GM23338 (cell line): Measurements from ENCODE around the gene DUS3L. TPM values are rescaled to one million over a fixed set of nuclear protein-coding genes. Genes with fewer than 3 reads are reported as not detected.

ENCODE experiments used
- ATAC-seq: fragments of 200-7000 bp; cut with Tn5 transposase; 3 replicates; pipeline ENCODE4 v1.9.1; 2020
- DNase-seq: peaks from one replicate; pipeline ENCODE4 v3.0.0-alpha.2; 2015; ENCODE audit warnings: low spot score
- H2AFZ ChIP-seq: fragments of 200-600 bp; sonication (generic); 2 replicates; pipeline ENCODE4 v1.8.0; 2016; ENCODE audit warnings: antibody characterized with exemption, mild to moderate bottlenecking, moderate library complexity
- H3F3A ChIP-seq: fragments of 200-600 bp; sonication (generic); replicated peaks from 2 replicates; pipeline ENCODE4 v1.8.0; 2017; ENCODE audit warnings: antibody characterized with exemption, mixed run types, low read depth
- H3K27ac ChIP-seq: fragments of 200-600 bp; sonication (generic); 2 replicates; pipeline ENCODE4 v1.6.1; 2016; ENCODE audit warnings: low read depth
- H3K27me3 ChIP-seq: fragments of 200-600 bp; sonication (generic); 2 replicates; pipeline ENCODE4 v1.8.0; 2016; ENCODE audit warnings: mild to moderate bottlenecking, mixed run types, moderate library complexity; ENCODE audit not compliant: insufficient read depth
- H3K36me3 ChIP-seq: fragments of 200-600 bp; sonication (generic); 2 replicates; pipeline ENCODE4 v1.8.0; 2016; ENCODE audit warnings: mild to moderate bottlenecking; ENCODE audit not compliant: insufficient read depth
- H3K4me1 ChIP-seq: fragments of 200-600 bp; sonication (generic); 2 replicates; pipeline ENCODE4 v1.8.0; 2016; ENCODE audit warnings: mild to moderate bottlenecking, moderate library complexity; ENCODE audit not compliant: insufficient read depth
- H3K4me2 ChIP-seq: fragments of 200-600 bp; sonication (generic); 2 replicates; pipeline ENCODE4 v1.7.1; 2017; ENCODE audit warnings: mixed run types
- H3K4me3 ChIP-seq: fragments of 200-600 bp; sonication (generic); 2 replicates; pipeline ENCODE4 v1.6.1; 2016; ENCODE audit warnings: mixed run types
- H3K79me2 ChIP-seq: fragments of 200-600 bp; sonication (generic); replicated peaks from 2 replicates; pipeline ENCODE4 v1.8.0; 2017; ENCODE audit warnings: mild to moderate bottlenecking; ENCODE audit not compliant: insufficient read depth
- H3K9me2 ChIP-seq: fragments of 200-600 bp; sonication (generic); 2 replicates; pipeline ENCODE4 v1.8.0; 2017; ENCODE audit not compliant: insufficient read depth
- H4K20me1 ChIP-seq: fragments of 200-600 bp; sonication (generic); replicated peaks from 2 replicates; pipeline ENCODE4 v1.8.0; 2017; ENCODE audit warnings: mild to moderate bottlenecking; ENCODE audit not compliant: insufficient read depth
- H3K27ac Mint-ChIP-seq: 2 replicates; pipeline ENCODE4 v1.8.0; 2020; ENCODE audit warnings: inconsistent platforms, mild to moderate bottlenecking, moderate library complexity, mixed read lengths
- H3K27me3 Mint-ChIP-seq: 3 replicates; pipeline ENCODE4 v1.8.0; 2022; ENCODE audit warnings: low read depth, mild to moderate bottlenecking, moderate library complexity, mixed read lengths, inconsistent platforms; ENCODE audit not compliant: insufficient read depth, poor library complexity
- H3K36me3 Mint-ChIP-seq: 3 replicates; pipeline ENCODE4 v1.8.0; 2021; ENCODE audit warnings: low read depth, mild to moderate bottlenecking, inconsistent platforms, moderate library complexity, mixed read lengths
- H3K4me1 Mint-ChIP-seq: 3 replicates; pipeline ENCODE4 v1.8.0; 2020; ENCODE audit warnings: mild to moderate bottlenecking, inconsistent platforms, mixed read lengths
- H3K4me3 Mint-ChIP-seq: 3 replicates; pipeline ENCODE4 v1.8.0; 2021; ENCODE audit warnings: moderate library complexity, mild to moderate bottlenecking, inconsistent platforms, mixed read lengths
- H3K9me3 Mint-ChIP-seq: 3 replicates; pipeline ENCODE4 v1.8.0; 2020; ENCODE audit warnings: moderate library complexity, mild to moderate bottlenecking, inconsistent platforms, mixed read lengths
- CREB1 ChIP-seq: fragments of 250-450 bp; sonication (Bioruptor Pico); IDR thresholded peaks from 2 replicates; pipeline ENCODE4 v1.5.0; 2020; ENCODE audit warnings: low read depth, mild to moderate bottlenecking, moderate library complexity
- EZH2 ChIP-seq: fragments of 200-600 bp; sonication (generic); IDR thresholded peaks from one replicate; pipeline ENCODE4 v1.8.0; 2017; ENCODE audit warnings: antibody characterized with exemption, mild to moderate bottlenecking, low read depth; ENCODE audit not compliant: unreplicated experiment
- EZH2phosphoT487 ChIP-seq: fragments of 200-600 bp; sonication (generic); IDR thresholded peaks from one replicate; pipeline ENCODE4 v1.8.1; 2018; ENCODE audit warnings: antibody characterized with exemption; ENCODE audit not compliant: unreplicated experiment
- JUNB ChIP-seq: IDR thresholded peaks from one replicate; pipeline ENCODE4 v1.6.1; 2016; ENCODE audit warnings: antibody characterized with exemption; ENCODE audit not compliant: unreplicated experiment
- NANOG ChIP-seq: IDR thresholded peaks from 2 replicates; pipeline ENCODE4 v1.6.1; 2016; ENCODE audit warnings: antibody characterized with exemption, borderline replicate concordance
- POLR2AphosphoS5 ChIP-seq: IDR thresholded peaks from 2 replicates; pipeline ENCODE4 v1.6.1; 2016; ENCODE audit warnings: antibody characterized with exemption, low read depth
- STAT1 ChIP-seq: IDR thresholded peaks from one replicate; pipeline ENCODE4 v1.6.1; 2016; ENCODE audit warnings: antibody characterized with exemption; ENCODE audit not compliant: unreplicated experiment
- ZNF114 ChIP-seq: fragments of 250-450 bp; sonication (Bioruptor Pico); IDR thresholded peaks from 2 replicates; pipeline ENCODE4 v1.5.0; 2020; ENCODE audit warnings: mild to moderate bottlenecking, moderate library complexity
- ZNF331 ChIP-seq: fragments of 250-450 bp; sonication (Bioruptor Pico); IDR thresholded peaks from 2 replicates; pipeline ENCODE4 v1.5.0; 2020; ENCODE audit warnings: low read depth, mild to moderate bottlenecking, moderate library complexity
- polyA plus RNA-seq: library from polyadenylated mRNA; unstranded; fragments of >200 nt; fragmentation: Nextera tagmentation; extraction: Ambion mirVana; gene quantifications from 2 replicates; pipeline ENCODE4 v1.2.1, GENCODE V29; 2016
- total RNA-seq: library from RNA; depleted of rRNA; stranded (reverse); fragments of >200 nt; shearing (Covaris generic); gene quantifications from 2 replicates; pipeline ENCODE4 v1.2.3, GENCODE V29; 2014
- TF ChIP-seq, protein P1 (sequence below): fragments of 250-450 bp; sonication (Bioruptor Pico); IDR thresholded peaks from 2 replicates; pipeline ENCODE4 v1.5.0; 2020; ENCODE audit warnings: mild to moderate bottlenecking, moderate library complexity
- TF ChIP-seq, protein P2 (sequence below): IDR thresholded peaks from 2 replicates; pipeline ENCODE4 v1.6.1; 2016; ENCODE audit warnings: antibody characterized with exemption
- TF ChIP-seq, protein P3 (sequence below): IDR thresholded peaks from one replicate; pipeline ENCODE4 v1.6.1; 2018; ENCODE audit warnings: antibody characterized with exemption; ENCODE audit not compliant: unreplicated experiment
- TF ChIP-seq, protein P4 (sequence below), 2 experiments: fragments of 200-600 bp in 1 of 2; sonication (generic) in 1 of 2; conservative IDR thresholded peaks; 2 replicates each; pipeline versions ENCODE4 v1.5.1 to v1.6.1; 2016 to 2017; ENCODE audit warnings: antibody characterized with exemption in 2 of 2, low read depth in 2 of 2, mild to moderate bottlenecking in 2 of 2, moderate library complexity in 1 of 2

The DUS3L gene
- total and polyA plus RNA-seq, 2 experiments from 2014 or later = 26.2 to 53.0 TPM

DNA sequence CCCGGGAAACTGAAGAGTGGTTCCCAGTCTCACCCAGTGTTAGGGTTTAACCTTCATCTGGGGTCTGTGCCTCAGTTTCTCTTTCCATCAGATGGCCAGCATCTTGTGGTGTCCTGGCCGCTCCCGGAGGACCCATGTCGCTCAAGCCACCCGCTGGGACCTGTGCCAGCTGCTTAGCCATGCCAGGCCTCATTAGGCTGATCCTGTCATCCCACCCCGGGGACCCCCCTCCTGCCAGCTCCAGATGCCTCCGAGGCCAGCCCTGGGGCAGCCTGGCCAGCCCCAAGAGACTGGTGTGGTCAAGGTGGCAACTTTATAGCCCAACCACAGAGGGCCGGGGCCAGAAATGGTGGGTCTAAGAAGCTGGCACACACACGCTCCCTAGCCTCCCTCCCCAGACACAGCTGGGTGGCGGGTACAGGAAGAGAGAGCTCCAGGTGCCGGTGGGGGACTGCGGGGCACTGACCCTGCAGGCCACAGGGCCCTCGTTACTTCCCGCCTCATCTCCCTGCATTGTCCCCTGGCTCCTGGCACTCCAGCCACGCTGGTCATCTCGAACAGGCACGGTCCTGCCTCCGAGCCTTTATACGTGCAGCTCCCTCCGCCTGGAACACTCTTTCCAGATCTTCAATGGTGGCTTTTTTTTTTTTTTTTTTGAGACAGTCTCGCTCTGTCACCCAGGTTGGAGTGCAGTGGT, 17.3 kb upstream of the DUS3L start:
- H3K27me3 Mint-ChIP-seq = peaks cover 28% of the 10 kb centered on the region
- Histone ChIP-seq H2AFZ (no peak overlapping the region), H3K4me3 (no peak overlapping the region)

More for the DNA sequence above, 17.3 kb upstream of the DUS3L start:
- no peak overlapping the region for H3K4me3 Mint-ChIP-seq
- peaks cover 3% of the 10 kb centered on the region; the same call in 1 of the 2 replicates for H3K9me2 ChIP-seq
- no peak overlapping the region for H3K27ac Mint-ChIP-seq
- DNase-seq (no peak), ATAC-seq (no peak)
- TF ChIP-seq NANOG (no peak), JUNB (no peak), STAT1 (no peak), ZNF331 (CRISPR knock-in tag) (no peak), POLR2AphosphoS5 (no peak), CREB1 (CRISPR knock-in tag) (no peak), EZH2 (no peak), ZNF114 (CRISPR knock-in tag) (no peak), EZH2phosphoT487 (no peak)
- TF ChIP-seq, protein P1, sequence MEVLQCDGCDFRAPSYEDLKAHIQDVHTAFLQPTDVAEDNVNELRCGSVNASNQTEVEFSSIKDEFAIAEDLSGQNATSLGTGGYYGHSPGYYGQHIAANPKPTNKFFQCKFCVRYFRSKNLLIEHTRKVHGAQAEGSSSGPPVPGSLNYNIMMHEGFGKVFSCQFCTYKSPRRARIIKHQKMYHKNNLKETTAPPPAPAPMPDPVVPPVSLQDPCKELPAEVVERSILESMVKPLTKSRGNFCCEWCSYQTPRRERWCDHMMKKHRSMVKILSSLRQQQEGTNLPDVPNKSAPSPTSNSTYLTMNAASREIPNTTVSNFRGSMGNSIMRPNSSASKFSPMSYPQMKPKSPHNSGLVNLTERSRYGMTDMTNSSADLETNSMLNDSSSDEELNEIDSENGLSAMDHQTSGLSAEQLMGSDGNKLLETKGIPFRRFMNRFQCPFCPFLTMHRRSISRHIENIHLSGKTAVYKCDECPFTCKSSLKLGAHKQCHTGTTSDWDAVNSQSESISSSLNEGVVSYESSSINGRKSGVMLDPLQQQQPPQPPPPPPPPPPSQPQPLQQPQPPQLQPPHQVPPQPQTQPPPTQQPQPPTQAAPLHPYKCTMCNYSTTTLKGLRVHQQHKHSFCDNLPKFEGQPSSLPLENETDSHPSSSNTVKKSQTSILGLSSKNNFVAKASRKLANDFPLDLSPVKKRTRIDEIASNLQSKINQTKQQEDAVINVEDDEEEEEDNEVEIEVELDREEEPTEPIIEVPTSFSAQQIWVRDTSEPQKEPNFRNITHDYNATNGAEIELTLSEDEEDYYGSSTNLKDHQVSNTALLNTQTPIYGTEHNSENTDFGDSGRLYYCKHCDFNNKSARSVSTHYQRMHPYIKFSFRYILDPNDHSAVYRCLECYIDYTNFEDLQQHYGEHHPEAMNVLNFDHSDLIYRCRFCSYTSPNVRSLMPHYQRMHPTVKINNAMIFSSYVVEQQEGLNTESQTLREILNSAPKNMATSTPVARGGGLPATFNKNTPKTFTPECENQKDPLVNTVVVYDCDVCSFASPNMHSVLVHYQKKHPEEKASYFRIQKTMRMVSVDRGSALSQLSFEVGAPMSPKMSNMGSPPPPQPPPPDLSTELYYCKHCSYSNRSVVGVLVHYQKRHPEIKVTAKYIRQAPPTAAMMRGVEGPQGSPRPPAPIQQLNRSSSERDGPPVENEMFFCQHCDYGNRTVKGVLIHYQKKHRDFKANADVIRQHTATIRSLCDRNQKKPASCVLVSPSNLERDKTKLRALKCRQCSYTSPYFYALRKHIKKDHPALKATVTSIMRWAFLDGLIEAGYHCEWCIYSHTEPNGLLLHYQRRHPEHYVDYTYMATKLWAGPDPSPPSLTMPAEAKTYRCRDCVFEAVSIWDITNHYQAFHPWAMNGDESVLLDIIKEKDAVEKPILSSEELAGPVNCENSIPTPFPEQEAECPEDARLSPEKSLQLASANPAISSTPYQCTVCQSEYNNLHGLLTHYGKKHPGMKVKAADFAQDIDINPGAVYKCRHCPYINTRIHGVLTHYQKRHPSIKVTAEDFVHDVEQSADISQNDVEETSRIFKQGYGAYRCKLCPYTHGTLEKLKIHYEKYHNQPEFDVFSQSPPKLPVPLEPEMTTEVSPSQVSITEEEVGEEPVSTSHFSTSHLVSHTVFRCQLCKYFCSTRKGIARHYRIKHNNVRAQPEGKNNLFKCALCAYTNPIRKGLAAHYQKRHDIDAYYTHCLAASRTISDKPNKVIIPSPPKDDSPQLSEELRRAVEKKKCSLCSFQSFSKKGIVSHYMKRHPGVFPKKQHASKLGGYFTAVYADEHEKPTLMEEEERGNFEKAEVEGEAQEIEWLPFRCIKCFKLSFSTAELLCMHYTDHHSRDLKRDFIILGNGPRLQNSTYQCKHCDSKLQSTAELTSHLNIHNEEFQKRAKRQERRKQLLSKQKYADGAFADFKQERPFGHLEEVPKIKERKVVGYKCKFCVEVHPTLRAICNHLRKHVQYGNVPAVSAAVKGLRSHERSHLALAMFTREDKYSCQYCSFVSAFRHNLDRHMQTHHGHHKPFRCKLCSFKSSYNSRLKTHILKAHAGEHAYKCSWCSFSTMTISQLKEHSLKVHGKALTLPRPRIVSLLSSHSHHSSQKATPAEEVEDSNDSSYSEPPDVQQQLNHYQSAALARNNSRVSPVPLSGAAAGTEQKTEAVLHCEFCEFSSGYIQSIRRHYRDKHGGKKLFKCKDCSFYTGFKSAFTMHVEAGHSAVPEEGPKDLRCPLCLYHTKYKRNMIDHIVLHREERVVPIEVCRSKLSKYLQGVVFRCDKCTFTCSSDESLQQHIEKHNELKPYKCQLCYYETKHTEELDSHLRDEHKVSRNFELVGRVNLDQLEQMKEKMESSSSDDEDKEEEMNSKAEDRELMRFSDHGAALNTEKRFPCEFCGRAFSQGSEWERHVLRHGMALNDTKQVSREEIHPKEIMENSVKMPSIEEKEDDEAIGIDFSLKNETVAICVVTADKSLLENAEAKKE (CRISPR knock-in tag) = no peak
- TF ChIP-seq, protein P2, sequence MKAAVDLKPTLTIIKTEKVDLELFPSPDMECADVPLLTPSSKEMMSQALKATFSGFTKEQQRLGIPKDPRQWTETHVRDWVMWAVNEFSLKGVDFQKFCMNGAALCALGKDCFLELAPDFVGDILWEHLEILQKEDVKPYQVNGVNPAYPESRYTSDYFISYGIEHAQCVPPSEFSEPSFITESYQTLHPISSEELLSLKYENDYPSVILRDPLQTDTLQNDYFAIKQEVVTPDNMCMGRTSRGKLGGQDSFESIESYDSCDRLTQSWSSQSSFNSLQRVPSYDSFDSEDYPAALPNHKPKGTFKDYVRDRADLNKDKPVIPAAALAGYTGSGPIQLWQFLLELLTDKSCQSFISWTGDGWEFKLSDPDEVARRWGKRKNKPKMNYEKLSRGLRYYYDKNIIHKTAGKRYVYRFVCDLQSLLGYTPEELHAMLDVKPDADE = no peak
- TF ChIP-seq, protein P3, sequence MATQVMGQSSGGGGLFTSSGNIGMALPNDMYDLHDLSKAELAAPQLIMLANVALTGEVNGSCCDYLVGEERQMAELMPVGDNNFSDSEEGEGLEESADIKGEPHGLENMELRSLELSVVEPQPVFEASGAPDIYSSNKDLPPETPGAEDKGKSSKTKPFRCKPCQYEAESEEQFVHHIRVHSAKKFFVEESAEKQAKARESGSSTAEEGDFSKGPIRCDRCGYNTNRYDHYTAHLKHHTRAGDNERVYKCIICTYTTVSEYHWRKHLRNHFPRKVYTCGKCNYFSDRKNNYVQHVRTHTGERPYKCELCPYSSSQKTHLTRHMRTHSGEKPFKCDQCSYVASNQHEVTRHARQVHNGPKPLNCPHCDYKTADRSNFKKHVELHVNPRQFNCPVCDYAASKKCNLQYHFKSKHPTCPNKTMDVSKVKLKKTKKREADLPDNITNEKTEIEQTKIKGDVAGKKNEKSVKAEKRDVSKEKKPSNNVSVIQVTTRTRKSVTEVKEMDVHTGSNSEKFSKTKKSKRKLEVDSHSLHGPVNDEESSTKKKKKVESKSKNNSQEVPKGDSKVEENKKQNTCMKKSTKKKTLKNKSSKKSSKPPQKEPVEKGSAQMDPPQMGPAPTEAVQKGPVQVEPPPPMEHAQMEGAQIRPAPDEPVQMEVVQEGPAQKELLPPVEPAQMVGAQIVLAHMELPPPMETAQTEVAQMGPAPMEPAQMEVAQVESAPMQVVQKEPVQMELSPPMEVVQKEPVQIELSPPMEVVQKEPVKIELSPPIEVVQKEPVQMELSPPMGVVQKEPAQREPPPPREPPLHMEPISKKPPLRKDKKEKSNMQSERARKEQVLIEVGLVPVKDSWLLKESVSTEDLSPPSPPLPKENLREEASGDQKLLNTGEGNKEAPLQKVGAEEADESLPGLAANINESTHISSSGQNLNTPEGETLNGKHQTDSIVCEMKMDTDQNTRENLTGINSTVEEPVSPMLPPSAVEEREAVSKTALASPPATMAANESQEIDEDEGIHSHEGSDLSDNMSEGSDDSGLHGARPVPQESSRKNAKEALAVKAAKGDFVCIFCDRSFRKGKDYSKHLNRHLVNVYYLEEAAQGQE = no peak
- TF ChIP-seq, protein P4, sequence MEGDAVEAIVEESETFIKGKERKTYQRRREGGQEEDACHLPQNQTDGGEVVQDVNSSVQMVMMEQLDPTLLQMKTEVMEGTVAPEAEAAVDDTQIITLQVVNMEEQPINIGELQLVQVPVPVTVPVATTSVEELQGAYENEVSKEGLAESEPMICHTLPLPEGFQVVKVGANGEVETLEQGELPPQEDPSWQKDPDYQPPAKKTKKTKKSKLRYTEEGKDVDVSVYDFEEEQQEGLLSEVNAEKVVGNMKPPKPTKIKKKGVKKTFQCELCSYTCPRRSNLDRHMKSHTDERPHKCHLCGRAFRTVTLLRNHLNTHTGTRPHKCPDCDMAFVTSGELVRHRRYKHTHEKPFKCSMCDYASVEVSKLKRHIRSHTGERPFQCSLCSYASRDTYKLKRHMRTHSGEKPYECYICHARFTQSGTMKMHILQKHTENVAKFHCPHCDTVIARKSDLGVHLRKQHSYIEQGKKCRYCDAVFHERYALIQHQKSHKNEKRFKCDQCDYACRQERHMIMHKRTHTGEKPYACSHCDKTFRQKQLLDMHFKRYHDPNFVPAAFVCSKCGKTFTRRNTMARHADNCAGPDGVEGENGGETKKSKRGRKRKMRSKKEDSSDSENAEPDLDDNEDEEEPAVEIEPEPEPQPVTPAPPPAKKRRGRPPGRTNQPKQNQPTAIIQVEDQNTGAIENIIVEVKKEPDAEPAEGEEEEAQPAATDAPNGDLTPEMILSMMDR (conservative IDR thresholded peaks at IDR 0.05; ENCODE audit: low read depth in 2 of 2) = no peak
- H4K20me1 ChIP-seq = no peaks in the 10 kb centered on the region; the same call in 1 of the 2 replicates
- no peak overlapping the region for H3K4me2 ChIP-seq
- H3F3A ChIP-seq = no peaks in the 10 kb centered on the region
- peaks cover 16% of the 10 kb centered on the region for H3K4me1 Mint-ChIP-seq
- no peaks in the 10 kb centered on the region for H3K79me2 ChIP-seq
- no peaks in the 10 kb centered on the region; the same call in 2 of the 3 replicates for H3K36me3 Mint-ChIP-seq
- no peak overlapping the region for H3K27ac ChIP-seq
- H3K9me3 Mint-ChIP-seq = no peaks in the 10 kb centered on the region; the same call in 1 of the 3 replicates
- H3K36me3 ChIP-seq = no peaks in the 10 kb centered on the region
- peaks cover 6% of the 10 kb centered on the region; the same call in 1 of the 2 replicates for H3K4me1 ChIP-seq
- H3K27me3 ChIP-seq = peaks cover 8% of the 10 kb centered on the region
